Naive thymus-derived CD8-positive, alpha-beta T cell (primary cell): ENCODE results near the gene CFL1. TPM values are rescaled to one million over a fixed set of nuclear protein-coding genes. Genes with fewer than 3 reads are reported as not detected.

Experiments
- ATAC-seq, 2 donors: fragments of 150-1000 bp; cut with Tn5 transposase in 1 of 2; sonication (Bioruptor Pico), chemical (Tn5 transposase) in 1 of 2; 1 replicate in 1 of 2; 2 replicates in 1 of 2; pipeline ENCODE4 v1.10.0; 2021; ENCODE audit warnings: mild to moderate bottlenecking in 2 of 2, moderate library complexity in 2 of 2
- POLR2A ChIA-PET: fragments of 350-600 bp; sonication (Branson Sonifier 250); formaldehyde crosslinking; loops from one replicate; lab custom pipeline; 2021; ENCODE audit warnings: antibody characterized with exemption; lab: Charles Lee
- DNase-seq, 10 donors: peaks; one replicate each; pipeline versions ENCODE4 v3.0.0 to v3.0.0-alpha.2; 2020 to 2022
- H3K27ac Mint-ChIP-seq, 10 donors: one replicate each; pipeline ENCODE4 v1.8.0; 2020 to 2022; ENCODE audit warnings: mild to moderate bottlenecking in 10 of 10, mixed read lengths in 10 of 10, moderate library complexity in 4 of 10, inconsistent platforms in 1 of 10
- H3K27me3 Mint-ChIP-seq, 5 donors: one replicate each; pipeline ENCODE4 v1.8.0; 2021 to 2022; ENCODE audit warnings: mixed read lengths in 5 of 5
- H3K36me3 Mint-ChIP-seq, 3 donors: one replicate each; pipeline ENCODE4 v1.8.0; 2020 to 2022; ENCODE audit warnings: mixed read lengths in 3 of 3, mild to moderate bottlenecking in 2 of 3, inconsistent platforms in 1 of 3
- H3K4me1 Mint-ChIP-seq, 4 donors: one replicate each; pipeline ENCODE4 v1.8.0; 2021 to 2022; ENCODE audit warnings: mixed read lengths in 4 of 4
- H3K4me3 Mint-ChIP-seq, 10 donors: one replicate each; pipeline ENCODE4 v1.8.0; 2020 to 2022; ENCODE audit warnings: mild to moderate bottlenecking in 10 of 10, mixed read lengths in 10 of 10, moderate library complexity in 6 of 10, inconsistent platforms in 1 of 10
- H3K9me3 Mint-ChIP-seq, 9 donors: one replicate each; pipeline ENCODE4 v1.8.0; 2020 to 2022; ENCODE audit warnings: mixed read lengths in 9 of 9, mild to moderate bottlenecking in 3 of 9, inconsistent platforms in 1 of 9, moderate library complexity in 1 of 9
- polyA plus RNA-seq, 3 donors: library from polyadenylated mRNA; unstranded; fragments of 300-500 nt; fragmentation: Illumina TruSeq; gene quantifications; one replicate each; pipeline ENCODE4 v1.2.3, GENCODE V29; 2021
- total RNA-seq, 8 experiments: library from RNA in 2 of 8; stranded (reverse) in 2 of 8; gene quantifications; one replicate each; pipeline ENCODE4 v1.2.3 and lab custom pipeline; 2021 to 2026

The CFL1 gene
- total and polyA plus RNA-seq, 5 experiments from 2014 or later = 486 to 2,575 (median 2,347) TPM

DNA sequence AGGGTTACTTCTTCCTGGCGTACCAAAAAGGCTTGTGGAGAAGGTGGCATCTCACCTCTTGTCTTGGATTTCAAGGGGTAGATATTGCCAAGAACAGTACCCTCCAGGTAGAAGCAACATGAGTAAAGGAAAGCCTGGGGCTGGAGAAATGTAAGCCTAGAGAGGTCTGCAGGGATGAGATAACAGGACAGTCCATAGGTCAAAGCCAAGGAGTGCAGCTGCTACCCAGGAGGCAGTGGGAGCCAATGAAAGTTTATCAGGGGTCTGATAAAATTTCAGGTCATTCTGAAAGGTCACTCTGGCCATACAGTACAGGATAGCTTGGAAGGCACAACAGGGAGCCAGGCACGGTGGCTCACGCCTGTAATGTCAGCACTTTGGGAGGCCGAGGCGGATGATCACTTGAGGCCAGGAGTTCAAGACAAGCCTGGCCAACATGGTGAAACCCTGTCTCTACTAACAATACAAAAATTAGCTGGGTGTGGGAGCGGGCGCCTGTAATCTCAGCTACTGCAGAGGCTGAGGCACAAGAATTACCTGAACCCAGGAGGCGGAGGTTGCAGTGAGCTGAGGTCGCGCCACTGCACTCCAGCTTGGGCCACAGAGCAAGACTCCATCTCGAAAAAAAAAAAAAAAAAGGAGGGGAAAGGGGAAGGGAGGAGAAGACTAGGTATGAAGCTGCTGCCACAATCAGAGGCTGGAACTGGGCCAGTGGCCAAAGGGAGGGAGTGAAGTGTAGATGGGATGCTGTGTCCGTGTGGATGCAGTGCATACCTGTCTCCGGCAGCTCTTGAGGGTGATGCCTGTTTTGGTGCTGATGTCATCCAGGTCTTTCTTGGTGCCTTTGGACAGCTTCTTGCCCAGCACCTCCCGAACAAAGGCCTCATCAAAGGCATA is 29.1 kb upstream of the CFL1 start:
- Mint-ChIP-seq H3K27me3 (no peaks in the 10 kb centered on the region), H3K4me3 (peak overlapping the region; percentile 87 to 96 (median 90)), H3K36me3 (peaks cover 0 to 30% (median 2%) of the 10 kb centered on the region in 3 donors), H3K4me1 (peaks cover 30 to 72% (median 63%) of the 10 kb centered on the region in 4 donors), H3K9me3 (no peaks in the 10 kb centered on the region), H3K27ac (peak overlapping the region; percentile 94 to 100 (median 99))
- ATAC-seq (no peak), DNase-seq (no peak)
- POLR2A ChIA-PET = interaction anchor here (0.6 to 16.8 kb wide), 15 partner anchors 12 to 1015 kb away, joined by 3 to 405 read pairs (median 5); partner anchors contain the start of genes C11orf68, CFL1, CTSW and DRAP1

DNA sequence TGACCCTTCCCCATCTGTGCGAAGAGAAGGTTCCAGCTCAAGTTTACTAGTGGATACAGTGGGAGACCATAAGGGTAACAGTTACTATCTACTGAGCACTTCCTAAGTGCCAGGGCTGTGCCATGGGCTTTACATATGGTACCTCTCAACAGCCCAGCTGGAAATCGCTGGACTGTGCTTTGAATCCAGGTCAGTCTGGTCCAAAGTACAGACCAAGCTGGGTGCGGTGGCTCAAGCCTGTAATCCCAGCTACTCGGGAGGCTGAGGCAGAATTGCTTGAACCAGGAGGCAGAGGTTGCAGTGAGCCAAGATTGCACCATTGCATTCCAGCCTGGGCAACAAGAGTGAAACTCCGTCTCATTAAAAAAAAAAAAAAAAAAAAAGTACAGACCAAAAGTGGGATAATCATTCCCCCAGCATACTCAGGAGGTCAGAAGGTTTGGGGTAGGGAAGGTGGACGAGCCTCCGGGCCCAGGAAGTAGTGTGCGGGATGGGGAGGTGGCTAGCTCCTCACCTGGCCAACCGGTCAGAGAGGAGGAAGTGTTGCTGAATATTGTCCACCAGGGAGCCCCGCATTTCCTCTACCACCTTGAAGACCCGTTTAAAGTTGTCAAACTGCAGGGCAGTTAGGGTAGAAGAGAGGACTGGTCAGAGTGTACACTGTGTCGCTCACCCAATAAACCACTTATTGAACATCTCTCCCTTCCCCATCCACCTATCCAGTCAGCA is 28.0 kb upstream of the CFL1 start:
- Mint-ChIP-seq H3K4me1 (peaks cover 29 to 78% (median 66%) of the 10 kb centered on the region in 4 donors), H3K4me3 (peak overlapping the region in 7 of 10 donors; percentile 29 to 96 (median 89)), H3K27ac (peak overlapping the region in 5 of 10 donors; percentile 59 to 100 (median 94)), H3K36me3 (peaks cover 0 to 33% (median 2%) of the 10 kb centered on the region in 3 donors), H3K9me3 (no peaks in the 10 kb centered on the region), H3K27me3 (no peaks in the 10 kb centered on the region)
- POLR2A ChIA-PET = interaction anchor here (0.6 to 16.8 kb wide), 14 partner anchors 11 to 1720 kb away, joined by 3 to 405 read pairs (median 8); partner anchors contain the start of genes C11orf68, CFL1, CTSW and DRAP1
- DNase-seq = no peak
- no peak for ATAC-seq

DNA sequence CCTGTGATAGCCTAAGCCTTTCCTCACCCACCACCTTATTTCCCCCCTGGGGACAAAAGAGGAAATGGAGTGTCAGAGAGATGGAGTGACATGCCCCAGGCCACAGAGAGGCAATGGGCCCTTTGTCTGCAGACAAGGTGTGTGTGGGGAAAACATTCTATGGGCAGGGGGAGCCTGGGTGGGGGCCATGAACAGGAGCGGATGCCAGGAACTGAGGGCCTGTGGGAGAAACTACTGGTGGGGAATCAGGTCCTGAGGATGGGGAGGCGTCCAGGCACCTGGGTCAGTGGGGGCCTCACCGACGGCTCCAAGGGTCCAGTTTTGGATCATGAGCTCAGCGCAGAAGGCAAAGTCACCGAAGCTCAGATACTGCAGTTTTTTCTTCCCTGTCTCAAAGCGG is 27.3 kb upstream of the CFL1 start:
- Mint-ChIP-seq H3K36me3 (peaks cover 0 to 33% (median 2%) of the 10 kb centered on the region in 3 donors), H3K4me1 (peaks cover 34 to 84% (median 71%) of the 10 kb centered on the region in 4 donors), H3K4me3 (peak overlapping the region in 1 of 10 donors; percentile 45), H3K9me3 (no peaks in the 10 kb centered on the region), H3K27ac (peak overlapping the region in 6 of 10 donors; percentile 50 to 90 (median 66)), H3K27me3 (no peaks in the 10 kb centered on the region)
- POLR2A ChIA-PET = interaction anchor here (0.6 to 16.8 kb wide), 16 partner anchors 10 to 1720 kb away, joined by 3 to 405 read pairs (median 6); partner anchors contain the start of genes AP5B1, CFL1, CTSW and EFEMP2
- ATAC-seq (no peak), DNase-seq (no peak)

DNA sequence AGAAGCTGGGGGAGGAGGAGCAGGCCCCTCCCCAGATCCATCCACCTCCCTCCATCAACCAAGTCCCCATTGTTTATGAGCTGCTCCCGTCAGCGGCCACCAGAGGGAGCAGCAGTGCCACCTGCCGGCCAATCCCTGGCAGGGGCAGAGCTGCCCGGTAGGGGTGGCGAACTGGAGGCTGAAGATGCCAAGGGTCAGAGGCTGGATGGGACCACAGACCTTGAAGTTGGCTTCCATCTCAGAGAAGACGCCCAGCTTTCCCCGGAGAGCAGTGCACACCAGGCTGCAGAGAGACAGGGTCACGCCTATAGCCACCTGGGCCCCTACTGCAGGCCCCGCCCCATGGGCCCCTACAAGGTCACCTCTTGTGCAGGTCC is 26.7 kb upstream of the CFL1 start:
- peak overlapping the region; percentile 51 to 90 (median 77) for H3K27ac Mint-ChIP-seq
- H3K4me1 Mint-ChIP-seq = peaks cover 29 to 84% (median 70%) of the 10 kb centered on the region in 4 donors
- DNase-seq (peak; percentile 69 to 86 (median 81)), ATAC-seq (peak; percentile 48 to 52)
- H3K36me3 Mint-ChIP-seq = peaks cover 0 to 33% (median 2%) of the 10 kb centered on the region in 3 donors
- H3K9me3 Mint-ChIP-seq = no peaks in the 10 kb centered on the region
- H3K4me3 Mint-ChIP-seq = peak overlapping the region in 6 of 10 donors; percentile 16 to 79 (median 32)
- POLR2A ChIA-PET = interaction anchor here (0.6 to 16.8 kb wide), 19 partner anchors 9 to 428 kb away, joined by 3 to 405 read pairs (median 5); partner anchors contain the start of genes AP5B1, BANF1, CFL1 and CTSW
- H3K27me3 Mint-ChIP-seq = no peaks in the 10 kb centered on the region

DNA sequence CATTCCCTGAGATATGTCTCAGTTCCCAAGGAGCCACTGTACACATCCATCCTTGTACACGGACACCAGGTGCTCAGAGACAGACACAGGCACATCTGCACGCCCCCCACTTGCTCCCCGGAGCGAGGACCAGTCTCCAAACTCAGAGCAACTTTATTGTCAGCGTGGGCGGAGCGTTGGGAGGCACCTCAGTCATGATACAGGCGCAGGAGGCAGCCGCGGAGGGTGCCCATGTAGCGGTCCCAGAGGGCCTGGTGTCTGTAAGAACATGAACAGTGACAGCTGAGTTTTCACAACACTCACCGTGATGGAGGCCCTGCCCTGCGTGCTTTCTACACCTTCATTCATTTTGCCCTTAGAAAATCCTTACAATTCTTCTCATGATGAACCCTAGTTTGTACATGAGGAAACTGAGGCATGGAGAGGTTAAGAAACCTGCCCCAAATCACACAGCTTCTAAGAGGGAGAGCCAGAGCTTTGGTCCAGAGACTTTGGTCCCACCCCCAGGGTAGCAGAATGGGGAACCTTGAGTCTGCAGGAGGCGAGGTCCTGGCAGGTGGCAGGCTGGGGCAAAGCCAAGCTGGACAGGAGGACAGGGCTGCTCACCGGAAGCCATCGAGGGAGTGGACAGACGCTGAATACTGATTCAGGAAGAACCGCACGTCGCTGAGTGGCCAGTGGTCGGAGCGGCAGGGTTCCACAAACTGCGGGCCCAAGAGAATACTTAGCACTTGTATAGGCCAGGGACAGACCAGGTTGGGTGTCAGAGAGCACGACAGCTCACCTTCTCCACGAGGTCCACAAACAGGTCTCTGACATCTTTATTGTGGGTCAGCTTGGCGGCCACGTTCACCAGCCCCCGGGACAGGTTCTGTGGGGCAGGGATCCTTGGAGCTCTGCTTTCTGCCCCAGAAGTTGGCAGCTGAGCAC is 26.1 kb upstream of the CFL1 start:
- H3K4me1 Mint-ChIP-seq = peaks cover 25 to 84% (median 70%) of the 10 kb centered on the region in 4 donors
- peaks cover 0 to 33% (median 2%) of the 10 kb centered on the region in 3 donors for H3K36me3 Mint-ChIP-seq
- peak overlapping the region; percentile 60 to 90 (median 83) for H3K27ac Mint-ChIP-seq
- DNase-seq = no peak
- H3K4me3 Mint-ChIP-seq = peak overlapping the region in 5 of 10 donors; percentile 16 to 79 (median 23)
- ATAC-seq = no peak
- POLR2A ChIA-PET = interaction anchor here (0.6 to 16.8 kb wide), 19 partner anchors 9 to 231 kb away, joined by 3 to 405 read pairs (median 5); partner anchors contain the start of genes AP5B1, BANF1, CFL1 and CTSW
- H3K27me3 Mint-ChIP-seq = no peaks in the 10 kb centered on the region
- H3K9me3 Mint-ChIP-seq = no peaks in the 10 kb centered on the region

DNA sequence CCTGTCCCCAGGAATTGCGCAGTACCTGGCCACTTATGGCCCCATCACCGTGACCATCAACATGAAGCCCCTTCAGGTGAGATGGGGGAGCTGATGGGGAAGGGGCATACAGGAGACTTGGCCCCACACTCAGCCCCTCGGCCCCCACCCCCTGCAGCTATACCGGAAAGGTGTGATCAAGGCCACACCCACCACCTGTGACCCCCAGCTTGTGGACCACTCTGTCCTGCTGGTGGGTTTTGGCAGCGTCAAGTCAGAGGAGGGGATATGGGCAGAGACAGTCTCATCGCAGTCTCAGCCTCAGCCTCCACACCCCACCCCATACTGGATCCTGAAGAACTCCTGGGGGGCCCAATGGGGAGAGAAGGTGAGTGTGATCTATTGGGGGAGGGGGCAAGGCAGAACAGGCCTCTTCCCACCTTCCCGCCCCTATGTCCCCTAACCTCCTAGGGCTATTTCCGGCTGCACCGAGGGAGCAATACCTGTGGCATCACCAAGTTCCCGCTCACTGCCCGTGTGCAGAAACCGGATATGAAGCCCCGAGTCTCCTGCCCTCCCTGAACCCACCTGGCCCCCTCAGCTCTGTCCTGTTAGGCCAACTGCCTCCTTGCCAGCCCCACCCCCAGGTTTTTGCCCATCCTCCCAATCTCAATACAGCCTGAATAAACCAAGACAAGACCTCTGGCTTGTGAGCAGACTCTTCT is 25.2 kb upstream of the CFL1 start:
- Mint-ChIP-seq H3K4me3 (no peak overlapping the region), H3K4me1 (peaks cover 21 to 83% (median 72%) of the 10 kb centered on the region in 4 donors), H3K9me3 (no peaks in the 10 kb centered on the region), H3K27me3 (no peaks in the 10 kb centered on the region), H3K27ac (peak overlapping the region in 5 of 10 donors; percentile 18 to 85 (median 48)), H3K36me3 (peaks cover 0 to 33% (median 2%) of the 10 kb centered on the region in 3 donors)
- POLR2A ChIA-PET = interaction anchor here (0.8 to 16.8 kb wide), 5 partner anchors 9 to 106 kb away, joined by 3 to 405 read pairs (median 4); partner anchors contain the start of genes CFL1 and MUS81
- ATAC-seq = no peak
- no peak for DNase-seq

DNA sequence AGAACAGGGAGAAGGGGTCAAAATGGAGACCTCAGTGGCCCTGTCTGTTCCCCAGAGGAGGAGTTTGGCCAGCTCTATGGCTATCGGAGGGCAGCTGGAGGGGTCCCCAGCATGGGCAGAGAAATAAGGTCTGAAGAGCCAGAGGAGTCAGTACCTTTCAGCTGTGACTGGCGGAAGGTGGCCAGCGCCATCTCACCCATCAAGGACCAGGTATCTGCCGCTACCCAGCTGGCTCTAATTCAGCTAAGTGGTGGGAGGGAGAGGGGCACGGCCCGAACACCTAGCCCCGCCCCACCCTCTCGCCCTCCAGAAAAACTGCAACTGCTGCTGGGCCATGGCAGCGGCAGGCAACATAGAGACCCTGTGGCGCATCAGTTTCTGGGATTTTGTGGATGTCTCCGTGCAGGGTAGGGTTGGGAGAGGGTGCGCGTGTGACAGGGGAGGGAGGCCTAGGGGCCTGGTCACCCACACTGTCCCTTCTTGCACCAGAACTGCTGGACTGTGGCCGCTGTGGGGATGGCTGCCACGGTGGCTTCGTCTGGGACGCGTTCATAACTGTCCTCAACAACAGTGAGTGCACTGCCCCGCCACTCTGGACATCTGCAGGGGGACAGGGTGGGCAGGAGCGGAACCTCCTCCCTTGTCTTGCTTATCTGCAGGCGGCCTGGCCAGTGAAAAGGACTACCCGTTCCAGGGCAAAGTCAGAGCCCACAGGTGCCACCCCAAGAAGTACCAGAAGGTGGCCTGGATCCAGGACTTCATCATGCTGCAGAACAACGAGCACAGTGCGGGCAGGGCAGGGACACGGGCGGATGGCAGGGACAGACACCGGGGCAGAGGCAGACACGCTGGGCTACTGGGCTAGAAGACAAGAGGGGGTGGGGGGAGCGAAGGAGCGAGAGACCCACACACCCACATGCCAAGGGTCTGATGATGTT is 24.4 kb upstream of the CFL1 start:
- POLR2A ChIA-PET = interaction anchor here (0.8 to 16.8 kb wide), 4 partner anchors 7 to 21 kb away, joined by 4 to 405 read pairs (median 119); partner anchors contain the start of genes CCDC85B, CFL1, FIBP and MUS81
- Mint-ChIP-seq H3K27me3 (no peaks in the 10 kb centered on the region), H3K36me3 (peaks cover 0 to 33% (median 2%) of the 10 kb centered on the region in 3 donors), H3K9me3 (no peaks in the 10 kb centered on the region), H3K27ac (peak overlapping the region in 8 of 10 donors; percentile 28 to 95 (median 86)), H3K4me1 (peaks cover 21 to 83% (median 72%) of the 10 kb centered on the region in 4 donors), H3K4me3 (peak overlapping the region in 4 of 10 donors; percentile 18 to 32 (median 22))
- no peak for DNase-seq
- no peak for ATAC-seq

DNA sequence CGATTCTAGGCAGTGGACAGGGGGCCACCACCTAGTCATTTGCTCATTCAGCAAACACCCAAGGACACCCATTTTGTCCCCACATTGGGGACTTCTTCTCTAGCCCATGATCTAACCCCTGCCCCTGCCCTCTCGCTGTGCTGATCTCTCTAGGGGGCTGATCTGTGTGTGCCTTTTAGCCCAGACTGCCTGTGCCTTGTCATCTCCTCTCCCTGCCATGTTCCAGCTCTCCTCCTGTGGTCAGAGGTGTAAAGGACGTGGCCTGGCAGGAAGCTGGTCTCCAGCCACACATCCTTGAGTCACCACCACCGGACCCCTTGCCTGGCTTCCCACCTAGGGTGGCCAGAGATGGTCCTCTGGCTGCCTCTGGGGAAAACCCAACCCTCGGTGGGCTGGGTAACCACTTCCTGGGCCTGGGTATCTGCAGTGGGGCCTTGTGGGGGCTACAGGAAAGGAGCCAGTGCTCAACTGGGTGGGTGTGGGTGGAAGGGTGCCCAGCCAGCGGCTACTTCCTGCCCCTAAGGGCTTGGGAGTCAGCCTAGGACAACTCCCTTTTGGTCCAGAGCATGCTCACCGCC is 23.0 kb upstream of the CFL1 start:
- peak overlapping the region; percentile 80 to 89 (median 84) for H3K4me3 Mint-ChIP-seq
- ATAC-seq (no peak), DNase-seq (no peak)
- peaks cover 22 to 86% (median 65%) of the 10 kb centered on the region in 4 donors for H3K4me1 Mint-ChIP-seq
- H3K9me3 Mint-ChIP-seq = no peaks in the 10 kb centered on the region
- H3K36me3 Mint-ChIP-seq = peaks cover 0 to 27% (median 2%) of the 10 kb centered on the region in 3 donors
- POLR2A ChIA-PET = interaction anchor here (0.7 to 16.8 kb wide), 6 partner anchors 9 to 169 kb away, joined by 3 to 405 read pairs (median 18); partner anchors contain the start of genes CCDC85B, CFL1, FIBP and KAT5
- no peaks in the 10 kb centered on the region for H3K27me3 Mint-ChIP-seq
- H3K27ac Mint-ChIP-seq = peak overlapping the region; percentile 86 to 95 (median 92)

DNA sequence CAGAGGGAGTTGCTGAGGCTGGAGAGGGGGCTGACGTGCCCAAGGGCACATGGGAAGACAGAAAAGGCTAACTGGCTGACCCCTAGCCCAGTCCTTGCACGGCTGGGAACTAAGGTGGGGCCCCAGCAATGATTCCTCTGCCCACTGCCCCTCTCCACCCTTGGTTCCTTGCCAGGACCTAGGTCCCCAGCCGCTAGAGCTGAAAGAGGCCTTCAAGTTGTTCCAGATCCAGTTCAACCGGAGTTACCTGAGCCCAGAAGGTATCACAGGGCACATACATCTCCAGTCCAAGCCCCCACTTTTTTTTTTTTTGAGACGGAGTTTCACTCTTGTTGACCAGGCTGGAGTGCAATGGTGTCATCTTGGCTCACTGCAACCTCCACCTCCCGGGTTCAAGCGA is 22.0 kb upstream of the CFL1 start:
- peak overlapping the region; percentile 87 to 95 (median 92) for H3K27ac Mint-ChIP-seq
- DNase-seq = no peak
- no peaks in the 10 kb centered on the region for H3K27me3 Mint-ChIP-seq
- no peaks in the 10 kb centered on the region for H3K9me3 Mint-ChIP-seq
- H3K4me1 Mint-ChIP-seq = peaks cover 21 to 79% (median 61%) of the 10 kb centered on the region in 4 donors
- POLR2A ChIA-PET = interaction anchor here (0.6 to 16.8 kb wide), 6 partner anchors 10 to 168 kb away, joined by 4 to 405 read pairs (median 18); partner anchors contain the start of genes CCDC85B, CFL1, FIBP and KAT5
- H3K4me3 Mint-ChIP-seq = peak overlapping the region; percentile 80 to 89 (median 84)
- no peak for ATAC-seq
- H3K36me3 Mint-ChIP-seq = peaks cover 0 to 20% (median 2%) of the 10 kb centered on the region in 3 donors
